ENCODE results near the gene AUH.

GRCh38 chr9:91187311-91187964, 174.3 kb downstream of the AUH start:
- no peak for TF ChIP-seq CTCF (IDR thresholded peaks at IDR 0.05)
- TF ChIP-seq EZH2 (IDR thresholded peaks at IDR 0.05; ENCODE audit: borderline replicate concordance, insufficient read depth, low read depth, low read length, poor library complexity, severe bottlenecking), result no peak

All from B cell (primary cell).